ENCODE results near the gene KIF3A. TPM values are rescaled to one million over a fixed set of nuclear protein-coding genes. Genes with fewer than 3 reads are reported as not detected.

The KIF3A gene
- total RNA-seq, 4 donors from 2014 or later, result 1.5 to 32.2 (median 4.0) TPM

DNA sequence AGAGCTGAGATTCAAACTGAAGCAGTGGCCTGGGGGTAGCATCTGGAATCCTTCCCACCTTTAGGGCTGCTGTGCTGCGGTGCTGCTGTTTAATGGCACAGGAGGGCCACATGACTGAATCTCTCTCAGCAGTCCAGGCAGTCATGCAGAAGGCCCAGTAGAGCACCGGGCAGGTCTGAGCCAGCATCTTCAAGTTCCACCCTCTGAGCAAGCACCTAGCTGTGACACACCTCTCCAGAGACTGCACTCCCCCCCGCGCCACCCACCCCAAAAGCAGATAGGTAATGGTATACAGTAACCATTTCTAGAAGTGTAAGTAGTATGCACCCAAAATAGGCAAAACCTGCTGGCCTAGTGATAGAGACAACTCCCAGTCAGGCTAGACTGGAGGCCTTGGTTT, 55.4 kb downstream of the KIF3A start:
- H3K4me3 ChIP-seq, result no peak overlapping the region
- DNase-seq, result no peak
- H3K36me3 ChIP-seq, result no peaks in the 10 kb centered on the region
- TF ChIP-seq, protein P1, sequence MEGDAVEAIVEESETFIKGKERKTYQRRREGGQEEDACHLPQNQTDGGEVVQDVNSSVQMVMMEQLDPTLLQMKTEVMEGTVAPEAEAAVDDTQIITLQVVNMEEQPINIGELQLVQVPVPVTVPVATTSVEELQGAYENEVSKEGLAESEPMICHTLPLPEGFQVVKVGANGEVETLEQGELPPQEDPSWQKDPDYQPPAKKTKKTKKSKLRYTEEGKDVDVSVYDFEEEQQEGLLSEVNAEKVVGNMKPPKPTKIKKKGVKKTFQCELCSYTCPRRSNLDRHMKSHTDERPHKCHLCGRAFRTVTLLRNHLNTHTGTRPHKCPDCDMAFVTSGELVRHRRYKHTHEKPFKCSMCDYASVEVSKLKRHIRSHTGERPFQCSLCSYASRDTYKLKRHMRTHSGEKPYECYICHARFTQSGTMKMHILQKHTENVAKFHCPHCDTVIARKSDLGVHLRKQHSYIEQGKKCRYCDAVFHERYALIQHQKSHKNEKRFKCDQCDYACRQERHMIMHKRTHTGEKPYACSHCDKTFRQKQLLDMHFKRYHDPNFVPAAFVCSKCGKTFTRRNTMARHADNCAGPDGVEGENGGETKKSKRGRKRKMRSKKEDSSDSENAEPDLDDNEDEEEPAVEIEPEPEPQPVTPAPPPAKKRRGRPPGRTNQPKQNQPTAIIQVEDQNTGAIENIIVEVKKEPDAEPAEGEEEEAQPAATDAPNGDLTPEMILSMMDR (IDR thresholded peaks at IDR 0.05), result no peak
- TF ChIP-seq POLR2A (IDR thresholded peaks at IDR 0.05), result no peak
- no peaks in the 10 kb centered on the region for H3K27me3 ChIP-seq
- peaks cover 0 to 4% (median 0%) of the 10 kb centered on the region in 4 donors for H3K4me1 ChIP-seq
- no peak overlapping the region for H3K27ac ChIP-seq
- H3K9me3 ChIP-seq, result no peaks in the 10 kb centered on the region

DNA sequence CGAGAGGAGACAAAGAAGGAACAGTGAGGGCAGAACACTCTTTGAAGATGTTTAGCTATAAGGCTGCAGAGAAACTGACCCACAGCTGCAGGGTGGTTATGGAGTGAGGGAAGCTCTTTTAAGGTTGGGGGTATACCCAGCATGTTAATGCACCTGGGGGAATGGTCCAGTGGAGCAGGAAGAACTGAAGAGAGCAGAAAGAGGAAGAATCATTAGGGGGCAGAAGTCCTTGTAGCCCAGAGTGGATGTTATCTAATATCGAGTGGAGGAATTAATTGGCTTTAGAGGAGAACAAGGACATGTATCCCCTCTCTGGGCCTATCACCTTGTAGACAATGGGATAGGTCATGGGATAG, 55.9 kb downstream of the KIF3A start:
- no peaks in the 10 kb centered on the region for H3K27me3 ChIP-seq
- H3K27ac ChIP-seq, result no peak overlapping the region
- H3K9me3 ChIP-seq, result no peaks in the 10 kb centered on the region
- no peaks in the 10 kb centered on the region for H3K36me3 ChIP-seq
- H3K4me3 ChIP-seq, result no peak overlapping the region
- H3K4me1 ChIP-seq, result peaks cover 0 to 4% (median 0%) of the 10 kb centered on the region in 4 donors
- TF ChIP-seq, protein P1 (IDR thresholded peaks at IDR 0.05), result no peak
- no peak for TF ChIP-seq POLR2A (IDR thresholded peaks at IDR 0.05)
- no peak for DNase-seq

DNA sequence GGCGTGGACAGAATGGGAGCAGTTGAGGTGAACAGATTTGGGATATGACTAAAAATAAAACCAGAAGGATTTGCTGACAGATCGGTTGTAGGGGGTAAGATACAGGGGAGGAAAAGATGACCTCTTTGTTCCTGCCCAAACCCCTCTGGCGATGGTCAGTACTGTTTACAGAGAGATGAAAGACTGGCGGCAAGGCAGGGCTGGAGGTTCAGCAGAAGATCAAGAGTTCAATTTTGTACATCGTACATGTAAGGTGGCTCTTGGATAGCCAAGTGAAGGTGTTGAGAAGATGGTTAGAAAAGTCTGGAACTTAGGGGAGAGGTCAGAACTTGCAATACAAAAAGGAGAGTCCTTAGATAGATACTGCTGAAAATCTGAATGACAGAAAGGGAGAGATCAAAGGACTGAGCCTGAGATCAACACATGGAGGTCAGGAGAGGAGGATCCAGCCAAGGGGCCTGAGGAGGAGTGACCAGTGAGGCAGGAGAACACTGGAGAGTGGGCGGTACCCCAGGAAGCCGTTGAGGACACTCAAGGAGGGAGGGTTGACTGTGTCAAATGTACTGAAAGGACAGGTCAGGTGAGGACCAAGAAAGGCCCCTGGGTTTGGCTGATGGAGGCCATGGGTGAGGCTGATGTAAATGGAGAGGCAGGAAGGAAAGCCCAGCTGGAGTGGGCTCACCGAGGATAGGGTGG, 56.4 kb downstream of the KIF3A start:
- no peak for TF ChIP-seq POLR2A (IDR thresholded peaks at IDR 0.05)
- TF ChIP-seq, protein P1 (IDR thresholded peaks at IDR 0.05), result no peak
- H3K9me3 ChIP-seq, result no peaks in the 10 kb centered on the region
- H3K27ac ChIP-seq, result no peak overlapping the region
- no peaks in the 10 kb centered on the region for H3K36me3 ChIP-seq
- H3K4me3 ChIP-seq, result no peak overlapping the region
- peaks cover 0 to 4% (median 0%) of the 10 kb centered on the region in 4 donors for H3K4me1 ChIP-seq
- no peaks in the 10 kb centered on the region for H3K27me3 ChIP-seq
- DNase-seq, result no peak

DNA sequence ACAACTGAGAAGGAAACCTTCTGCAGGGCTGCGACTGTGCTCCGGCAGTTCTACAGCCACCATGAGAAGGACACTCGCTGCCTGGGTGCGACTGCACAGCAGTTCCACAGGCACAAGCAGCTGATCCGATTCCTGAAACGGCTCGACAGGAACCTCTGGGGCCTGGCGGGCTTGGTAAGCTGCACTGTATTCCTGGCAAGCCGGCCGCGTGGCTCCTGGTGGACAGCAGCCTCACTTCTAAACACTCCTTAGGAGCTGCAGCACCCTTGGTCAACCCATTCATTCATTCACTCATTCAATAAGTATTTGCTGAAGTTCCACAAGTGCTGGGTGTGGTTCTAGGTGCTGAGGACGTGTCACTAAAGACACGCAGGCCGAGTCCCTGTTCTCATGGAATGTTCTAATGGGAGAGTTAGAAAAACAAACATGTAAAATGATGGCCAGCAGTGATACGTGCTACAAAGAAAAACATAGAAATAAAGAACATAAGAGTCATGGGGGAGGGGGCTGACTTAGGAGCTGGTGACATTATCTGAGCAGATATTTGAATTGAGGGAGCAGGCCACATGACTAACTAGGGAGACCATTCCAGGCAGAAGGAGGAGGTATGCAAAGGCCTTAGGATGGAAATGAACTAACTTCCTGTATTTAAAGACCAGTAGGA, 57.5 kb downstream of the KIF3A start:
- H3K9me3 ChIP-seq, result no peaks in the 10 kb centered on the region
- TF ChIP-seq, protein P1 (IDR thresholded peaks at IDR 0.05), result no peak
- no peak overlapping the region for H3K27ac ChIP-seq
- no peak overlapping the region for H3K4me3 ChIP-seq
- H3K27me3 ChIP-seq, result no peaks in the 10 kb centered on the region
- H3K4me1 ChIP-seq, result peaks cover 0 to 4% (median 0%) of the 10 kb centered on the region in 4 donors
- H3K36me3 ChIP-seq, result no peaks in the 10 kb centered on the region
- DNase-seq, result no peak

DNA sequence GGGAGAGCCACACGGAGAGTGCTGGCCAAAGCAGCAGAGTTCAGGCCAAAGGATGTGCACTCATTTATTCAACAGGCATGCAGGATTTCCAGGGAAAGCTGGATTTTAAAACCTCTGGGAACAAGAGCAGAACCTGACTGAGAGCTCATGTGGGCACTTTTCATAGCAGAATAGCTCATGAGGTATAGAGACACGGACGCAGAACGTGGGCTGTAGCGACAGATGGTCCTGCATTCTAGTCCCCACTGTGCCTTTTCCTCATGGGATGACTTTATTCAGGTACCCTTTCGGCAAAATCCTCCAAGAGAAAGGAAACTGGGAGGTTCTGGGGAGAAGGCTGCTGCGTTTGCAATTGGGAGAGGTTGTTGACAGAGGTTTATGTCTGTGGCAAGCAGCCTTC, 58.2 kb downstream of the KIF3A start:
- no peak for DNase-seq
- Histone ChIP-seq H3K9me3 (no peaks in the 10 kb centered on the region), H3K36me3 (no peaks in the 10 kb centered on the region), H3K4me3 (no peak overlapping the region), H3K4me1 (peaks cover 0 to 4% (median 0%) of the 10 kb centered on the region in 4 donors), H3K27ac (no peak overlapping the region), H3K27me3 (no peaks in the 10 kb centered on the region)
- TF ChIP-seq POLR2A (IDR thresholded peaks at IDR 0.05), result no peak
- TF ChIP-seq, protein P1 (IDR thresholded peaks at IDR 0.05), result no peak

All from Peyer's patch (tissue), 4 donors.